Chondrocyte (in vitro differentiated cells): ENCODE measurements around the gene NOPCHAP1. TPM values are rescaled to one million over a fixed set of nuclear protein-coding genes. Genes with fewer than 3 reads are reported as not detected.
"Not testable (repeated sequence)": the region's sequence is repeated elsewhere in the genome, so short reads cannot be mapped to it uniquely, and the experiment has no call there.

Experiments
- DNase-seq: peaks from one replicate; pipeline ENCODE4 v3.0.0; 2021; ENCODE audit warnings: mixed read lengths, low spot score
- H3K27ac Mint-ChIP-seq: one replicate; pipeline ENCODE4 v1.8.0; 2021; ENCODE audit warnings: mild to moderate bottlenecking, moderate library complexity, mixed read lengths; ENCODE audit not compliant: unreplicated experiment
- H3K27me3 Mint-ChIP-seq: 2 replicates; pipeline ENCODE4 v1.8.0; 2021; ENCODE audit warnings: low read depth, mixed read lengths
- H3K36me3 Mint-ChIP-seq: 2 replicates; pipeline ENCODE4 v1.8.0; 2021; ENCODE audit warnings: low read depth, mixed read lengths
- H3K4me1 Mint-ChIP-seq: 2 replicates; pipeline ENCODE4 v1.8.0; 2021; ENCODE audit warnings: low read depth, mild to moderate bottlenecking, mixed read lengths
- H3K4me3 Mint-ChIP-seq: one replicate; pipeline ENCODE4 v1.8.0; 2021; ENCODE audit warnings: mild to moderate bottlenecking, moderate library complexity, mixed read lengths; ENCODE audit not compliant: unreplicated experiment
- H3K9me3 Mint-ChIP-seq: 2 replicates; pipeline ENCODE4 v1.8.0; 2021; ENCODE audit warnings: low read depth, mixed read lengths
- CTCF ChIP-seq: fragments of 200-600 bp; sonication (generic); IDR thresholded peaks from 2 replicates; pipeline ENCODE4 v1.5.0; 2021; ENCODE audit warnings: antibody characterized with exemption, mild to moderate bottlenecking, moderate library complexity
- total RNA-seq: library from RNA; stranded (reverse); gene quantifications from 3 replicates; pipeline ENCODE4 v1.2.1, GENCODE V29; 2021

The NOPCHAP1 gene
- total RNA-seq, 1 donor from 2014 or later: 11.8 TPM

- peaks cover 3% of the 10 kb centered on the region for H3K27me3 Mint-ChIP-seq
- no peak overlapping the region for H3K27ac Mint-ChIP-seq
- H3K4me3 Mint-ChIP-seq: no peak overlapping the region
- H3K36me3 Mint-ChIP-seq: no peaks in the 10 kb centered on the region
- H3K9me3 Mint-ChIP-seq: no peaks in the 10 kb centered on the region
- peaks cover 13% of the 10 kb centered on the region for H3K4me1 Mint-ChIP-seq
- TF ChIP-seq CTCF: no peak
- no peak for DNase-seq
These were observed 9.4 kb upstream of the NOPCHAP1 start for GRCh38 chr12:104976703-104977102.

GRCh38 chr12:104977688-104978087 is 8.4 kb upstream of the NOPCHAP1 start:
- DNase-seq, H3K36me3 Mint-ChIP-seq, H3K27me3 Mint-ChIP-seq, H3K27ac Mint-ChIP-seq, H3K9me3 Mint-ChIP-seq, H3K4me3 Mint-ChIP-seq: not testable (repeated sequence)
- H3K4me1 Mint-ChIP-seq: peaks cover 13% of the 10 kb centered on the region

- H3K27ac Mint-ChIP-seq: no peak overlapping the region
- peaks cover 24% of the 10 kb centered on the region for H3K4me1 Mint-ChIP-seq
- peak overlapping the region; percentile 83 for H3K4me3 Mint-ChIP-seq
- H3K27me3 Mint-ChIP-seq: peaks cover 3% of the 10 kb centered on the region
- no peak for TF ChIP-seq CTCF
- DNase-seq: no peak
- H3K36me3 Mint-ChIP-seq: peaks cover 12% of the 10 kb centered on the region
- H3K9me3 Mint-ChIP-seq: no peaks in the 10 kb centered on the region
These were observed 910 bp upstream of the NOPCHAP1 start for GRCh38 chr12:104985206-104985605.

GRCh38 chr12:104990950-104991349 is 4.8 kb downstream of the NOPCHAP1 start:
- H3K4me1 Mint-ChIP-seq: peaks cover 19% of the 10 kb centered on the region
- no peak for DNase-seq
- H3K36me3 Mint-ChIP-seq: peaks cover 39% of the 10 kb centered on the region
- no peak overlapping the region for H3K27ac Mint-ChIP-seq
- H3K4me3 Mint-ChIP-seq: no peak overlapping the region
- TF ChIP-seq CTCF: no peak
- no peaks in the 10 kb centered on the region for H3K9me3 Mint-ChIP-seq
- no peaks in the 10 kb centered on the region for H3K27me3 Mint-ChIP-seq

- TF ChIP-seq CTCF: no peak
- Mint-ChIP-seq H3K27ac (no peak overlapping the region), H3K9me3 (no peaks in the 10 kb centered on the region), H3K36me3 (peaks cover 42% of the 10 kb centered on the region), H3K4me1 (peaks cover 16% of the 10 kb centered on the region), H3K27me3 (no peaks in the 10 kb centered on the region), H3K4me3 (no peak overlapping the region)
- no peak for DNase-seq
These were observed 5.5 kb downstream of the NOPCHAP1 start for GRCh38 chr12:104991565-104992128.

GRCh38 chr12:104994336-104994735 is 8.2 kb downstream of the NOPCHAP1 start:
- H3K4me1 Mint-ChIP-seq: no peaks in the 10 kb centered on the region
- H3K27me3 Mint-ChIP-seq: no peaks in the 10 kb centered on the region
- H3K36me3 Mint-ChIP-seq: peaks cover 58% of the 10 kb centered on the region
- H3K27ac Mint-ChIP-seq: no peak overlapping the region
- no peak overlapping the region for H3K4me3 Mint-ChIP-seq
- H3K9me3 Mint-ChIP-seq: peaks cover 3% of the 10 kb centered on the region
- DNase-seq: no peak
- no peak for TF ChIP-seq CTCF
